GM18498 (cell line): ENCODE measurements around the gene FN3K.

Source experiments
- ATAC-seq: cut with Tn5 transposase; IDR thresholded peaks from one replicate; pipeline ENCODE4 v1.9.1; 2021; ENCODE audit warnings: mild to moderate bottlenecking, moderate library complexity; ENCODE audit not compliant: unreplicated experiment

Gene FN3K

DNA sequence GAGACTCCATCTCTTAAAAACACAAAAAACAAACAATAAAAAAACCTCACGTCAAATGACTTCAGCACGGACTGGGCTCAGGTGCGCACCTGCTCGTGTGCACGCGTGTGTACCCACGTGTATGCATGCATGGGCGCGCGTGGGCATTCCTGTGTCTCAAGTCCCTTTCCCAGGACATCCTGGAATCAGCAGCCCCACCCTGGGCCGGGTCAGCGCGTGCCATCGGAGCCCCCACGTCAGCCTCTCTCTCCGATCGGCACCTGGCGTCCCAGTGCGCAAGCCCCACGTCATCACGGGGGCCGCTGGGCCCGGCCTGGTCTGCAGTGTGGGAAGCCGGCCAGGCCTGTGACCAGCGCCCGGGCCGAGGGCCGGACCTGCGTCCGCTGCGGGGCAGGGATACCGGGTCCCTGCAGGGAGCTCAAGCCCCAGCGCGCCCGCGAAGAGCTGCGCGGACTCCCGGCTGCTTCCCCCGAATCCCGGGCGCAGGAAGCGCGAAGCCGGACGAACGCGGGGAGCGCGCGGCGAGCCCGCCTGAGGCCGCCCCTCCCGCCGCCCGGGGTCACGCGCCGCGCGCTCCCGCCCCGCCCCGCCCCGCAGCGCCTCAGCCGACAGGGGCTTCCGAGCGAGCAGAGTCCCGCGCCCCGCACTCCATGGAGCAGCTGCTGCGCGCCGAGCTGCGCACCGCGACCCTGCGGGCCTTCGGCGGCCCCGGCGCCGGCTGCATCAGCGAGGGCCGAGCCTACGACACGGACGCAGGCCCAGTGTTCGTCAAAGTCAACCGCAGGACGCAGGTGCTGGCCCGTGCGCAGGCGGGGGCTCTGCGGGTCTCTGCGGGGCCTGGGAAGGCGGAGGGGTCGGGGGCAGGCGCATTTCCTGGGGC, at the start of gene FN3K:
FN3K (plus strand) TSS at position 629 of the 880 bp plus-strand sequence; CDS start at position 651, 22 bp downstream.
- no peak for ATAC-seq

DNA sequence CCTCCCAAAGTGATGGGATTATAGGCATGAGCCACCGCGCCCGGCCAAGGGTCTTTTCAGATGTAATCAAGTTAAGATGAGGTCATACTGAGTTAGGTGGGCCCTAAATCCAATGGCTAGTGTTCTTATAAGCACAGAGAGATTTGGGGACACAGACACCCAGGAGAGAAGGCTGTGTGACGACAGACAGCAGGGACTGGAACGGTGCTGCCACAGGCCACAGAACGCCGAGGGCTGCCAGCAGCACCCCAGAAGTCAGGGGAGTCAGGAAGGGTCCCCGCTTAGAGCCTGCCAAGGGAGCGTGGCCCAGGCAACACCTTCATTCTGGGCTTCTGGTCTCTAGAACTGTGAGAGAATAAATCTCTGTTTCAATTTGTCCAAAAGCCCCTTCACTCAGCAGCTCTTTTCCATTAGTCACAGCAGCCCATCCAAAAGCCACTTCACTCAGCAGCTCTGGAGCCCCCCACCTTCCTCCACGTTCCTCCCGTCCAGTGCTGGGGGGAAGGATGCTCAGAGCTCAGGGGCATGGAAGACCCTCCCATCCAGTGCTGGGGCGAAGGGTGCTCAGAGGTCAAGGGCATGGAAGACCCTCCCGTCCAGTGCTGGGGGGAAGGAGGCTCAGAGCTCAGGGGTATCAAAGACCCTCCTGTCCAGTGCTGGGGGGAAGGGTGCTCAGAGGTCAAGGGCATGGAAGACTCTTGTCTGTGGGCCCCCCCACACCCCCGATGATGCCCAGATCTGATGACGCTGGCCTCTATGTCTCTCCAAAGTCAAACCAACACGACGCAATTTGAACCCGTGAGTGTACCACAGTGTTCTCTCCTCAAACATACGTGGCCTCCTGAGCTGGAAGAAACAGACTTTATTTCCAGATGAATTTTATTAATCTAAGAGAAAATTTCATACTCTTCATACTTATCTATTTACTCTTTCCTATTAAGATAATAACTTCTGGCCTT, 48.8 kb upstream of the FN3K start:
- no peak for ATAC-seq

DNA sequence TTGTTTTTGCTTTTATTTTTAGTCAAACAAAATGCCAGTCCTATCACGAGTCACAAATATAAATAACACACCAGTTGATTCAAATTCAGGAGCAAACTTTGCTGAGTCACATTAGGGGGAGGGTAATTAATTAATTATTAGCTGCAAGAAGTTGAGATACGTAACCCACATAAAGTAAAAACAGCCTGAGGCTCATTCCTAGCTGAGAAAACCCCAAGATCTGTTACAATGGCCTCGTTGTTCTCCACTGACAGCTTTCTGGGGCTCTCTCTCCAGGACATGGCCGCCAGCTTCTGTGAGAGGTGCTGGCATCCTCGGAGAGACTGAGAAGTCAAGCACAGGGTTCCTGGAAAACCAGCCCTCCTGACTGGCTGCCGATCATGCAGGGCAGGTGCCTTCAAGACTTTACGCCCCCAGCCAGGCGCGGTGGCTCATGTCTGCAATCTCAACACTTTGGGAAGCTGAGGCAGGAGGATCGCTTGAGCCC, 48.0 kb upstream of the FN3K start:
- ATAC-seq = no peak

DNA sequence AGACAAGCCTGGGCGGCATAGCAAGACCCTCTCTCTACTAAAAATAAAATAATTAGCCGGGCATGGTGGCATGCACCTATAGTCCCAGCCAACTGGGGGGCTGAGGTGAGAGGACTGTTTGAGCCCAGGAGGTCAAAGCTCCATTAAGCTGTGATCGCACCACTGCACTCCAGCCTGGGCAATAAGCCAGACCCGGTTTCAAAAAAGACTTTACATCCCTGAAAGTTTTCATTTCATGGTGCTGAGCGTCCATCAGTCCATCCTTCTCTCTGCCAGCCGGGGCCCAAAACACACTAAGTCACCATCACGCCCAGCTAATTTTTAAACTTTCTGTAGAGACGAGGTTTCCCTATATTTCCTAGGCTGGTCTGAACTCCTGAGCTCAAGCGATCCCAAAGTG, 47.5 kb upstream of the FN3K start:
- ATAC-seq = no peak

DNA sequence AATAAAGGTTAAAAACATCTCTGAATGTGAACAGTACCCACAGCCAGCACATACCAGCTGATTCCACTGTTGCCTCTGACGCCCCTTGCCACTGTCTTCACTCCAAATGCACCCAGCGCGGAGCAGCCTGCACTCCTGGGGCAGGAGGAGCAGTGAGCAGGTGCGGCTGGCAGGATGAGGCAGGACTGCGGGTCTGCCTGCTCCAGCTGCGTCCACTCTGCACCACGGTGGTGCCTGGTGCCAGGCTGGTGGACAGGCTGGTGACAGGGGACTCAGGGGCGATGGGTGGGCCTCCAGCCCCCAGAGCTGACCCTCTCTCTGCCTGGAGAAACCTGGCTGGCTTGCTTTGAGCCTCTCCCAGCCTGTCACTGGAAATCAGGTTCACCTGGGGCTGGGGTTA, 46.3 kb upstream of the FN3K start:
- no peak for ATAC-seq

DNA sequence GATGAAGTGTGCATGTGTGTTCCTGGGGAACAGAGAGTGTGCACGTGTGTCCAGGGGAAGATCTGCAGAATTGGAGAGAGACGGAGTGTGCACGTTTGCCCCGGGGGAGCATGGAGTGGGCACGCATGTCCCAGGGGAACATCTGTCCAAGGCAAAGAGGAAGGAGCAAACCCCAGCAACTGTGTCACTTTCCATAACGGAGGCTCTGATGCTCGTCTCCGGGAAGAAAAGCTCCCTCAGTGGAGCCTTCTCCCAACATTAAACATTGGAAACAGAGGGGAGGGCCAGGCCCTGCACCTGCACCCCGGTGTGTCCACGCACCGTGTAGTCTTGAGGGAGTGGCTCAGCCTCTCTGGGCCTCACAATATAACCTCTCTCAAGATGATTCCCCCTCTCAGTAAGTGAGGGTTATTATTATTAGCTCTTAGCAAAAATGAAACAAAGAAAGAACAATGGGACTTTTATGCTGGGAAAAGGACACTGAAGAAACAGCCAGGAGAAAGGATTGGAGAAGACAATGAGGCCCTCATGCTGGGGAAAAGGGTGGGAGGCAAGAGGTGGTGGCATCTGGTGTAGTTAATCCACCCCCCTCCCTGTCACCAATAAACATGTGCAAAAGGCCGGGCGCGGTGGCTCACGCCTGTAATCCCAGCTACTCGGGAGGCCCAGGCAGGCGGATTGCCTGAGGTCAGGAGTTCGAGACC, 44.5 kb upstream of the FN3K start:
- ATAC-seq = no peak

DNA sequence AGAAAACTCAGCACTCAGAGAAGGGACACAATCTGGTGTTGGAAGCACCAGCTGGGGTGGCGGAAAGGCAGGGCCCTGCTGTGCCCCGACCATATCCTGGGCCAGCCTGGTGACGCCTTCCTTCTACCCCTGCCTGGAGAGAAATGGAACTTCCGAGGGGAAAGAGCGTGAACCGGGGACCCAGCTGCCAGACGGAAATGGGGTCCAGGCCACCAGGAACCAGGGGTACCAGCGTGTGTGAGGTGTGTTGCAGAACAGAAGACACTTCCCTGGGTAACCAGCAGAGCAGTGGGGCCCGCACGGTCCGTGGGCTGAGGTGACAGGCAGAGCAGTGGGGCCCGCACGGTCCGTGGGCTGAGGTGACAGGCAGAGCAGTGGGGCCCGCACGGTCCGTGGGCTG, 43.7 kb upstream of the FN3K start:
- no peak for ATAC-seq

DNA sequence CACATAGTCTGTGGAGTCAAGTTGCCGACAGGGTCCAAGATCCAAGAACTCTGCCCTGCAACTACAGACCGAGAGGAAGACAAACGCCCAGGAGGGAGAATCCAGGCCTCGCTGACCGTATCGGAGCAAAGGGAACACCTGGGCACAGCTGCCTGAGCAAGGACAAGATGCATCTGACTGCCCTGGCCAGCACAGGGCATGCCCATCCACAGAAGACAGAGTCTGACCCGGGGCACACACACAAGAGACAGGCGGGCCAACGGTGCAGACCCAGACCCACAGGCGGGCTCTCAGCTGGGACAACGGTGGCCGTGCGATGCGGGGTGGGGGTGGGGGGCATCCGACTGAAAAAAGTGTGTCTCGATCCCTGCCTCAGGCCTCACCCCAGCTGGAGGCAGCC, 43.1 kb upstream of the FN3K start:
- ATAC-seq = no peak

DNA sequence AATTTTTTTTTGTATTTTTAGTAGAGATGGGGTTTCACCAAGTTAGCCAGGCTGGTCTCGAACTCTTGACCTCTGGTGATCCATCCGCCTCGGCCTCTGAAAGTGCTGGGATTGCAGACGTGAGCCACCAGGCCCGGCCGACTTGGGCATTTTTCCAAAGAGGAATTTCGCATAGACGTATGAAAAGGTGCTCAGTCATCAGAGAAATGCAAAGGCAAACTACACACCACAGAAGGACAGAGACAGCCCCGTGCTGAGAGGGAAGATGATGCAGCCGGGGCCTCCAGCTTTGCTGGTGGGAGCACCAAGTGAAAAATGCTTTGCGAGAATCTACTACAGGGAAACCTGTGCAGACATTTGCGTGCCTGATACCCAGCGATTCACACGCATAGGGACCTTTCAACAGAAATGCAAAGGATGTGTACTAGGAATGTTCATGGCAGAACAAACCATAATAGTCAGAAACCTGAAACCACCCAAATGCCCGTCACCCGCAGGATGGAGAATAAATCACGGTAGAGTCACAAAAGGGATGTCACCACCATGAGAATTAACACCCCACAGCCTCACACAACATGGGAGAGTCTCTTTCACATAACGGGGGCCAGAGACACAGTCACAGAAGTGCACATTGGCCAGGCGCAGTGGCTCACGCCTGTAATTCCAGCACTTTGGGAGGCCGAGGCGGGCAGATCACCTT, 42.1 kb upstream of the FN3K start:
- no peak for ATAC-seq

DNA sequence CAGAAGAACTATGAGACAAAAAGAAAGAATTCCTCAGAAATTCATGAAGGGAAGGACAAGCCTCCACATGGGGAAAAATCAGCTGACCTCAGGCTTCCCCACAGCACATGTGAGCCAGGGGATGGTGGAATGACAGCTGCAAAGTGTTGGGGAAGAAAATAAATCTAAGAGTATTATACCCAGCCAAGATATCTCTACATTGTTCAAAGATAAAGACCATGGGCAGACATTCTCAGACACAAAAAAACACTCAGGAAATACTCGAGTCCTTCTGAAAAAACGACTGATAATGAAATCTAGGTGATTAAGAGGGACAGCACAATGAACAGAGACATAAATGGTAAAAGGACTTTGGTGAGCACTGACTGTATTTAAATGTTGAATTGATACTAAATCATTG, 40.8 kb upstream of the FN3K start:
- no peak for ATAC-seq

DNA sequence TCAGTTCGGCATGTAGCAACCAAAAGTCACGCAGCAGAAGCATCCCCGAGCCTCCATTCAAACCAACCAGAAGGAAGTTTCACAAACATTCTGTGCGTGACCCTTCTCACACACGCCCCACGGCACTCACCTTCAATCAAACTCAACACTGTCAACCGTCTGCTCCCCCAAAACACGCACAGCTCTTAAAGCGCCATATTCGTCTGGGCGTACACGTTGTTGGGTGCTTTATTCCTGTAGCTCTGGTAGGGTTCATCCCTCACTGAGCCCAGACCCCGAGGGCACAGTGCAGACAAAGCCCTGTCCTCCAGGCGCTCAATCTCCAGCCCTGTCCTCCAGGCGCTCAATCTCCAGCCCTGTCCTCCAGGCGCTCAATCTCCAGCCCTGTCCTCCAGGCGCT, 39.2 kb upstream of the FN3K start:
- no peak for ATAC-seq

DNA sequence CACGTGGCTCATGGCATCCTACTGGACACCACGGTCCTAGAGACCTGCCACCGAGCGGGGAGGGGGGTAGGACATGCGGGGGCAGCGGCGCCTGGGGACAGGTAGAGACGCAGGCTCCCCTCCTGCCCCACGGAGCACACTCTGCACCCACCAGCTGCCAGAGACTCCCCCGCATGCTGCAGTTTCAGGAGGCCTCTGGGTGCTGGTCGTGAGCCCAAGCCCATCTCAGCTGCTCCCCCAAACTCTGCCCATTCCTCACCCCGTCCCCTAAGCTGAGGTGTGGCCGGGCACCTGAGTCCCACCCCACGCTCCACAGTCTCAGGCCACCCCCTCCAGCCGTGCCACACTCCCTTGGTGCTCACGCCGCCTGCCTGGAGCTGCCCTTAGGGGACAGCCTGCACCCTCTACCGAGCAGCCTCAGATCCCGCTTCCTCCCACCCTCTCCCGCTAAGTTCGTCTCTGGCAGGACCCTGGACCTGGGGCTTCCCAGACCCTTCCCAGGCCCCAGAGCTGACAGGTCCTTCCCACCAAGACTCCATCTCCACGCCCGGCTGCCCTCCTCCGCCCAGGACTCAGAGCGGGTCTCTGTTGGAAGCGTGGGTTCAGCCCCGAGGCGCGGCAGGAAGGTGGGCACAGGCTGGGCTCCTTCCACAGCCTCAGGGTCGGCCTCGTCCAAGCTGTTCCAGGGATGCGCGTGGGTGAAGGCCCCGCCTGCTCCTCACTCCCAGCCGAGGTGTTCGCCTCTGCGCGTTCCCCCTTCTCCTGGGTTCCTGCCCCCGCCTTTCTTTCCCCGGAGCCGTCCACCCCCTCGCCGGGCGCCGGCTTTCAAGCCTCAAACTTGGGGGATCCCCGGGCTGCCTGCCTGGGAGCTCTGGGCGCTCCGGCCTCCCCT, 38.3 kb upstream of the FN3K start:
- ATAC-seq = no peak

DNA sequence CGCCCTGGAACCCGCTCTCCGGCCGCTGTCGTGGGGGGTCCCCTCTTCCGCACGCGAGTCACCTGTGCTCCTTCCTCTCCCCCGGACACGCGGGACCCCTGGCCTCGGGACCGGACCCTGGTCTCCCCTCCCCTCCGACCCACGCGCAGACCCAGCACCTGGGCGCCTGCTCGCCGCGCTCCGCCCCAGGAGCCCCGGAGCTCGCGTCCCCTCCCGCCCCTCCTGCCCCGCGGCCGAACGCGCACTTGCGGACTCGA, 37.7 kb upstream of the FN3K start:
- no peak for ATAC-seq

DNA sequence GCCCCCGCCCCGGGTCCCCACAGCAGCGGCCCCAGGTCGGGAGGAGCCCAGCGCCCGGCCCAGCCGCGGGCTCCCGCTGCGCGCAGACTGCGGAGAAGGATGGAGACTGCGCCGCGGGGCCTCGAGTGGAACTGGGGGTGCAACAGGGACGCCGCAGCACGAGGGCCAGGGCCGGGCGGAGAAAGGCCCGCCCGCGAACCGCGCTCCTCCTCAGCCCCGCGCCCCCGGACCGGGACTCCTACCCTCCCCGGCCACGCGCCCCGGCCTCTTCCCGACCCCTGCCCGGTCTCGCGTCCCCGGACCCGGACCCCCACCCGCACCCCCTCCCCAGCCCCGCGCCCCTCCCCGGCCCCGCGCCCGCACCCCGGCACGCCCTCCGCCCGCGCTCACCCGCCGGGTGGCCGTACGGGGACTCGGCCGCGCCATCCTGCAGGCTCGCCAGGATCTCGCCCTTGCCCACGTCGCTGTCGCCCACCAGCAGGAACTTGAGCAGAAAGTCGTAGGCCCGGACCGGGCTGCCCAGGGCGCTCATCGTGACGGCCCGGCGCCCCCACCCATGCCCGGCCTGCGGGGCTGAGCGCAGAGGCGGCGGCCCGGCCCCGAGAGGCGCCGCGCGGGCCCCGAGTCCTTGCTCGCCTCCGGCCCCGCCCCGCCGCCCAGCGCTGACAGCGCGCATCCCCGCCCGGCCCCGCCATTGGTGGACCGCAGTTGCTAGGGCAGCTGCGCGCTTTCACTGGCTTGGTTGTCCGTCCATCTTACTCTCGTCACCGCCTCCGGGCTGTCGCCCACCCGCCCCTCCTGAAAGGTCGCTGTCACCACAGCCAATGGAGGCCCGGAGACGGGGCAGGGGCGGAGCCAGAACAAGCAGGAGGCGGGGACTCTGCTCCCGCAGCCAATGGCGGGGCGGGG, 37.1 kb upstream of the FN3K start, which contains the start of gene RAB40B:
RAB40B (minus strand) TSS at position 634 of the 909 bp plus-strand sequence; CDS start at position 532, 102 bp downstream.
- peak; percentile 96 for ATAC-seq

DNA sequence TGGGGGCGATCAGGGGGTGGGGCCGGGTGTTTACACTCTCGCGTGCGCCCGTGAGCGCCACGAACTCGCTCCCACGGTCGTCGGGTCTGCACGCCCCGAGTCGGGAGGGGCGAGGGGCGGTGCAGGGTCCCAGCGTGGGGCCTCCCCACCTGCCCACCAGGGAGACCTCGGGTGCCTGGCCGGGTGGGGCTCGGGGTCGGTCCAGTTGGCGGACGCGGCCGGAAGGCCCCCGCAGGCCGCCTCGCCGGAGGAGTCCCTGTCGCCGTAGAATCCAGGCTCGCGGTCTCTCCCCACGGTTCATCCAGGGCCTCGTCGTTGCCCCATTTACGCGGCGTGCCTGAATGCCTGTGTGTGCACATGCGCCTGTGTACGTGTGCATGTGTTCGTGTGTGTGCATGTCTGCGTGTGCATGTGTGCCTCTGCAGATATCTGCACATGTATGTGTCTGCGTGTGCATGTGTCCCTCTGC, 36.4 kb upstream of the FN3K start:
- ATAC-seq = peak; percentile 18

DNA sequence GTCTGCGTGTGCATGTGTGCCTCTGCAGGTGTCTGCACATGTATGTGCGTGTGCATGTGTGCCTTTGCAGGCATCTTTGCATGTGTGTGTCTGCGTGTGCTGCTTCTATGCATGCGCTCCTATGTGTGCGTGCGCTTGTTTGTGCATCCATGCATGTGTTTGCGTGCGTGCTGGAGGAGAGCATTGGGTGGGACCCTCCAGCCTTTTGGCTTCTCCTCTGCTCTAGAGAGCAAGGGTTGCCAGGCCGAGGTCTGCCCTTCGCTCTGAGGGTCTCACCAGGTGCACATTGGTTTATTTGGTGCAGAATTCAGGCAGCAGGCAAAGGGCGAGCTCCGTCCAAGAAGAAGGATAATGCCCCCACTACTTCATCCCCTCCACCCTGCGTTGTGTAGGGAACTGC, 35.9 kb upstream of the FN3K start:
- no peak for ATAC-seq

DNA sequence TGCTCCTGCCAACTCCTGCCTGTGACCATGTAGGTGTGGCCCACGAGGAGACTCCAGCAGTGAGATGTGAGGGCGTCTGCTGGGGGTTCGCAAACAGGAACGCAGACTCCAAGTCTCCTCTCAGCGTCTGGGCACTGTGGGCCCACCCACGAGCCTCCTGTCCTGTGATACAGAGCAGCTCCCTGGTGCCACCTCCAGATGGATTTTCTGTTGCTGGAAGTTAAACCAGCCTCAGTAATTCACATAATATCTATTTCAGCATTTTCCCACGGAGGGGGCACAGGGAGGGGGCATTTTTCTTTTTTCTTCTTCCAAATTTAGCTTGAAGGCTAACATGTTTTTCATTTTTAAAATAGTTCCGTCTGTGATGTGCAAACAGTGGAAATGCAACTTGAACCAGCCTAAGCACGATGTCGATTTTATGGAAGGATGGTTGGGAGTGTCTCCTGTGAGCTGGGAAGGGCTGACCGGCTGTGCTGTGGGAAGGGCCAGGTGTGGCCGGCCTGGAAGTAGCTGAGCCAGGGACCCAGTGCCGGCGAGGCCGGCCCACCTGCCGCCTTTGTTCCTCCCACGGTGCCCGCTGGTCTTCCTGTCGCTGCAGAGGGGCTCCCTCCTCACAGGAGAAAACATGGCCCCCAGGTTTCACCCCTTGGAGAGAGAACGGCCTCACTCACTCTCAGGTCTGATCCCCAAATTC, 33.0 kb upstream of the FN3K start:
- no peak for ATAC-seq
